HG03558 (cell line): ENCODE results near the gene GNPNAT1.
"Not testable (repeated sequence)": the region's sequence is repeated elsewhere in the genome, so short reads cannot be mapped to it uniquely, and the experiment has no call there.

Experiments used
- ATAC-seq: cut with Tn5 transposase; IDR thresholded peaks from one replicate; pipeline ENCODE4 v1.9.1; 2021; ENCODE audit warnings: moderate number of reproducible peaks; ENCODE audit not compliant: unreplicated experiment; ENCODE audit errors: extremely low read depth

The GNPNAT1 gene

GRCh38 chr14:52790756-52791222 lies 618 bp downstream of the GNPNAT1 start:
- ATAC-seq: no peak

- no peak for ATAC-seq
These were observed 1.2 kb downstream of the GNPNAT1 start for GRCh38 chr14:52790011-52790755.

GRCh38 chr14:52789118-52789517 lies 2.3 kb downstream of the GNPNAT1 start:
- no peak for ATAC-seq

- no peak for ATAC-seq
These were observed 4.5 kb downstream of the GNPNAT1 start for GRCh38 chr14:52786887-52787286.

GRCh38 chr14:52783206-52783605 lies 8.2 kb downstream of the GNPNAT1 start:
- no peak for ATAC-seq

GRCh38 chr14:52781629-52782028 lies 9.8 kb downstream of the GNPNAT1 start:
- no peak for ATAC-seq

GRCh38 chr14:52780893-52781292 lies 10.5 kb downstream of the GNPNAT1 start:
- ATAC-seq: no peak

- ATAC-seq: no peak
These were observed 12.7 kb downstream of the GNPNAT1 start for GRCh38 chr14:52778702-52779101.

- no peak for ATAC-seq
These were observed 14.6 kb downstream of the GNPNAT1 start for GRCh38 chr14:52776816-52777215.

- ATAC-seq: no peak
These were observed 21.5 kb downstream of the GNPNAT1 start for GRCh38 chr14:52769887-52770286.

GRCh38 chr14:52767058-52767833 lies 24.2 kb downstream of the GNPNAT1 start:
- ATAC-seq: no peak

GRCh38 chr14:52762923-52763322 lies 28.5 kb downstream of the GNPNAT1 start:
- not testable (repeated sequence) for ATAC-seq

- ATAC-seq: no peak
These were observed 32.3 kb downstream of the GNPNAT1 start for GRCh38 chr14:52759145-52759544.

- no peak for ATAC-seq
These were observed 35.6 kb downstream of the GNPNAT1 start for GRCh38 chr14:52755607-52756316.

- no peak for ATAC-seq
These were observed 42.6 kb downstream of the GNPNAT1 start for GRCh38 chr14:52748647-52749292.

- no peak for ATAC-seq
These were observed 49.5 kb downstream of the GNPNAT1 start for GRCh38 chr14:52741865-52742264.

GRCh38 chr14:52740751-52741150 lies 50.7 kb downstream of the GNPNAT1 start:
- ATAC-seq: no peak

GRCh38 chr14:52738409-52738808 lies 53.0 kb downstream of the GNPNAT1 start:
- no peak for ATAC-seq

GRCh38 chr14:52735921-52736489 lies 55.4 kb downstream of the GNPNAT1 start:
- no peak for ATAC-seq

- no peak for ATAC-seq
These were observed 57.6 kb downstream of the GNPNAT1 start for GRCh38 chr14:52733824-52734223.
